ENCODE data around the gene GPR87.

GPR87 gene

DNA sequence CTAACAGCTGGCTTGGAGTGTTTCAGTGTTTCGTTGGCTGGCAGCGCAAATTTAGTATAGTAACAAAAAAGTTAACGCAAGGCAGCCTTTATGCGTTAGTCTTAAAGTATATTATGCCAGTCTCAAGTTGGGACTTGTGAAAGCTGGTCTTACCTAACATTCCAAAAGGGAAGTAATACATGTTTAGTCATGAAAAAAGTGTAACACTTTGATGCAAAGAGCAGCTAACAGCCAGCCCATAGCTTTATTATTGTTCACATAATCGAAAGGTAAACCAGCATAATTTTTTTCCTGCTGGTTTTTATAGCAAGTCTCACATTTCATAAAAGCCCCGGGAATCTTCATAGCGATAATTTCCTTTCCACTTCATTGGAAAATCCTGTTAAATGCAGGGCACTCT, 2.4 kb upstream of the GPR87 start:
- no peak for FAIRE-seq
- no peak for DNase-seq (ENCODE audit: extremely low spot score, insufficient read length, low read depth)

DNA sequence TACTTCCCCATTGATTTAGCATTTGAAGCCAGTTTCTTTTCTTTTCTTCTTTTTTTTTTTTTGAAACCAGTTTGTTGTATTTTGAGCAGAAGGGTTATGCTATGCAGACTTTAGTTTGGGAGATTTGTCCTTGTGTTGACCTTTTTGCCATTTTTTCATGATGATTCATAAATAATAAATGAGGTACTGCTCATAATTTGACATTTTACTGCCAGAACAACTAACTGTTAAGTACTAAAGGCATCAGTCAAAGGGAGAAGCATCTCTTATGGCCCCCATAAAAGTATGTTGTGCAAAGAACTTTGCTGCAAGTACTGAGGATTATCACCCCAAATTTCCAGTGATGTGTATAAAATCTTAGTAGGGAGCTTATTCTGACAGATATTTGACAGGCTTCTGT, 1.7 kb upstream of the GPR87 start:
- DNase-seq (ENCODE audit: extremely low spot score, insufficient read length, low read depth) (no peak), FAIRE-seq (no peak)

DNA sequence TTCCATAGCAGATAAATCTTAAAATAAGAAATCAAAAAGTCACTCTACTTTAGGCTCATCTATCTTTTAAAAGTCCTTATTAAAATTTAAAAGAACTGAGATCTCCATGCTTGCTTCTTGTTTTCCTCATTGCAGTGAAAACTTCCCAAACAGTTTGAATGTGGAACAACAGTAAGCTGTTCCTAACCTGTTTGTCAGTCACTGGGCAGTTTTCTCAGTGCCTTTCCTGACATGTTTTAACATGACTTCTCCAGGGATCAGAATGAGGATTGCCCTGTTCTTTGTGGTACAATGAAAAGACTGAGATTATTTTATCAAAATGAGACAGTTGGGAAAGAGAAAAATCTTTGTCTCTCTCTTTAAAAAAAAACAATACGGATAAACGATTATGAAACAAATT, 774 bp downstream of the GPR87 start:
- FAIRE-seq = no peak
- DNase-seq (ENCODE audit: extremely low spot score, insufficient read length, low read depth) = no peak

DNA sequence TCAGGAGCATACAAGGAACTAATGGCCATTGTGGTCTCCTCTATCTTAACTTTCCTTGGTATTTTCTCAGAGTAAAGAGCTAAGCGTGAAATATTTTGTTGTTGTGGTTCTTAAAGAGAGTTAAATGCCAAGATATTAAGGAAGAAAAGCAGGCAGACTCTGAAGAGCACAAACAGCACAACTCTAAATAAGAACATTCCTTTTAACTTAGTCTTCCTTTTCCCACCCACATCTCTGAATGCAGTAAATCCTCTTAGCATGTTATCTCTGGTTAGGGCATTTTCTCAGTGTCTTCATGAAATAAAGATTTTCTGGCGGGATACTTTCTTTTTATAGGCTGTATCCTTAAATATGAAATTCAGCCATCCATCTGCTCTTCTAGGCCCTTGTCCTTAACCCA, 1.5 kb downstream of the GPR87 start:
- DNase-seq (ENCODE audit: extremely low spot score, insufficient read length, low read depth) = no peak

DNA sequence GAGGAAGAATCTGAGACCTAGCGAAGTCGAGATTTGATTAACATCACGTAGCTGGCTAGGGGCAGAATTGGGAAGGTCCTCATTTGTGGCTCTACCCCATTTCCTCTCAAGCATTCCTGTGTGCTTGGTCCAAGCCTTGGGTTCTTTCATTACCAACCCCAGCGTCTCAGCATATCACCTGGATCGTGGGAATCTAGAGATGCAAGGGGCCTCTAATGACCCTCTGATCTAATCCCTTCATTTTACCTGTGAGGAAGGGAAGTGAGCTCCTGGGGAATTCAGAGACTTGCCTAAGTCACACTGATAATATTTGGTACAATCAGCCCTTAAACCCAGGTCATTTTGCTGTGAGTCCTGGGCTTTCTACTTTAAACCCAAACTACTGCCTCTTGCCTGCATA, 2.0 kb downstream of the GPR87 start:
- no peak for FAIRE-seq
- DNase-seq (ENCODE audit: extremely low spot score, insufficient read length, low read depth) = no peak

More for the DNA sequence above, 1.5 kb downstream of the GPR87 start:
- FAIRE-seq = no peak

DNA sequence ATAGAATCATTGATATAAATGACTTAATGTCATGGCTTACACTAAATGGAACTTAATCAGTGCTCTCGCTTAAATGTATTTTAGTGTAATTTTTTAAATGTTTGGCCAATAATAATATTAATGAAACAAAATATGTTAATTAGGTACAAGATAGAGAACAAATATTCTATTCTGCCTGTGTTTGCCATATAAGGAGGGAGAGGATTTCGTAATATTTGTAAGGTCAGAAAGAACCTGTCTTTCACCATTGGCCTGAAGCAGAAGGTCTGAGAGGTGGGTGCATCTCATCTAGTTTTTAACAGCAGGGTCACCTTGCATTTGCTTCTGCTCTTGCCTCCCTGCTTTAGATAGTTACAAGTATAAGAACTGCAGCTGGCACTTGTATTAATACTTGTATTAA, 2.5 kb downstream of the GPR87 start:
- no peak for DNase-seq (ENCODE audit: extremely low spot score, insufficient read length, low read depth)
- no peak for FAIRE-seq

DNA sequence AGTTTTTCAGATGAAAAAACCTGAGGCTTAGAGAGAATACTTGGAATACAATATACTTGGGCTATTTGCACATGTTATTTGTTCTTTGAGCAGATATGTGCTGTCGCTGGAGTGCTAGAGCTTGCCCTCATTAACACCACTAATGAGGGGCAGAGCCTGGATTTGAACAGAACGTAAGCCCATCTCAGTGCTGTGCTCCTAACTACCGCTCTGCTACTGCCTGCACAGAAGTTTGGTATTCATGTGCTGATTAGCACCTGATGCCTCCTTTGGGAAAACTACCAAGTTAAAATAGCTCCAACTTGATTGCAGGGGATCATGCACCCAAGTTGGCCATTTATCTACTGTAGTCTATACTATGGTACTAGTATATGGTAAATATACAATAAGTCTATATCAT, 3.6 kb downstream of the GPR87 start:
- no peak for FAIRE-seq
- DNase-seq (ENCODE audit: extremely low spot score, insufficient read length, low read depth) = no peak

DNA sequence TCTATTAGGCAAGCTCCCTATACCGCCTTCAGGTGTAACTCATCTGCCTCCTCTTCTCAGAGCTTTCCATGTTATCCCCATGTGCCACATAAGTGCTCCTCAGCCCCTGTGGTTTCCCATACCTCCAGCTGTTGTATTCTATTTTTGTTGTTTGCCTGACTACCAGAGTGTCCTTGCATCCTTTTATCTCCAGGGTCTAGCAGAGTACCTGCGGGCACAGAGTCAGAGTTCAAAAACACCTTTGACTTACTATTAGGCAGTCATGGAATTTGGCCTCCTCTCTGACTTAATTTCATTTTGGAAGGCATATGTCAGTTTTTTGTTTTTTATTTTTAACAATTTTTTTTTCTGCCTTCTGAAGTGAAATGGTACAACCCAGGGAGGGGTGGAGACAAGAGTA, 7.1 kb downstream of the GPR87 start:
- DNase-seq (ENCODE audit: extremely low spot score, insufficient read length, low read depth) = no peak
- no peak for FAIRE-seq

DNA sequence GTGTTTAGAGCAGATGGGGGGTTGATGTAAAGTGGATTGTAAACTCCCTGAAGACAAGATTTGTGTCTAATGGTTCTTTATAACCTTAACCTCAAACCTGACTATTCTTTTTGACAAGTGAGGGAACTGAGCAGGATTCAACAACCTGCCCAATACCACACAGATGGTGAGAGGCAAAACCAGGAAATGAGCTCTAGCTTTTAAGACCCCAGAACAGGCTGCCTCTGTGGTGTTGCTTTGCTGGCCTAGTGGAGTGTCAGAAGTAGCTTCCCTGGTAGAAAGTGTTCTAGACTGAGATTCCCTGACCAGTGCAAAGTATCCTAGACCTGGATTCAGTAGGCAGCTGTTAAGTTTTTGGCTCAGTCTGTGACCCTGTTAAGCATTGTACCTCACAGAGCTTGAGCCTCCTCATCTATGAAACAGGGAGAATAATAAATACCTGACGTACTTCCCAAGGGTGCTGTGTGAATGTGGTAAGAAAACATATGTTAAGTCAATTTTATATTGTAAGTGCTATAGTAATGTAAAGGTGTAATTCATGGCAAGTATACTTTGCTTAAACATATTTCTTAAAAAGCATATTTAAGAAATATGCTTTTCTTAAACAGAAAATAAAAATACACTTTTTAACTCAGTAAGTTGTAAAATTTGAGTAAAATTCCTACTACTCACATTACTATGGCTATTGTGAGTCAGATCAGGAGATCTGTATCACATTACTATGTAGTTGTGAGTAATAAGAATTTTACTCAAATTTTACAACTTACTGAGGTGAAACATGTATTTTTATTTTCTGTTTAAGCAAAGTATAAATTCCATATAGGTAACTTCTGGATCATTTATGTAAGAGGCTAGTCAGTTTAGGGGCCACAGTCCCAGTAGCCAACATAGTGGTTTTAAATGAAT, 8.8 kb downstream of the GPR87 start:
- FAIRE-seq (no peak), DNase-seq (ENCODE audit: extremely low spot score, insufficient read length, low read depth) (no peak)

DNA sequence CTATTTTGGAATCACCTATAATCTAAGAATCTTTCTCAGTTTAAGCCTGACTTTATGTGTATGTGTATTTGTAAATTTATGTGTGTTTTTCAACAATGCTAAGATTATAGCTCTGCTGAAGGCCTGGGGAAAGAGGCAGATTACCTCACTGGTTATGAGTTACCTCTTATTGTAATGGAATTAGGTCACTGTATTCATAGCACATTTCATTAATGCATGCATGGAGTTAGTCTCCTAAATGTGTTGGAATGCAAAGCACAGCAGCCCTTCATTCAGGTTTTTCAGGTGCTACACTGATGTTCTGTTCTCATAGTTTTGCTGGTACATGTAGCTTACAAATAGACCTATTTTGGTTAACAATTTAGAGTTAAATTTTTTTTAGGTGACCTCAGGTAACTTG, 9.5 kb downstream of the GPR87 start:
- DNase-seq (ENCODE audit: extremely low spot score, insufficient read length, low read depth) (no peak), FAIRE-seq (no peak)

DNA sequence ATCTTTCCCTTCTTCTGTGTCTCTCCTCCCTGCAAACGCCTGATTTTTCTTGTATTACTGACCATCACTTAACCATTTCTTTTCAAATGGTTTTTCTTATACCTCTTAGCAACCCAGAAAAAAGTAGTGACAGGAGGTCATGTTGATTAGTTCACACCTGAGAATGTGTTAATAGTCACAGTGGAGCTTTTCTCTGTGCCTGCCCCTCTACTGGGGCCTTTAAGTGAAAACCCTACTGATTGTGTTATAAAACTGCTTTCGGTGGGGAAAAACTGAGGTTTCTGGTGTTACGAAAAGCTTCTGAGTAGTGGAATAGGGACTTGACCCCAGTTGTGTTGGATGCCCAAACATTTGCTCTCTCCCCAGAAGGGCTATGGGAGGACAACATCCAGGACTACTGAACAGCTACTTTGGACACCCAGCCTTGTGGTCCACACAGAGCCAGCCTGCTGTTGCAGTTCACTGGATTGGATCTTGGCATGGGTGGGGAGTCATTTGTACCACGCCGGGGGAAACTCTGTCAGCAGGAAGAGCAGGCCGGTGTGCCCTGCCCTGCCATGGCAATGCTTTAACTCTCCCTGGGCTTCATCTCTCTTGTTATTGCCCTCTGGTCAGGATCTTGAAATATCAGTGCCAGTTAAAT, 10.3 kb downstream of the GPR87 start:
- DNase-seq (ENCODE audit: extremely low spot score, insufficient read length, low read depth) = no peak
- no peak for FAIRE-seq

DNA sequence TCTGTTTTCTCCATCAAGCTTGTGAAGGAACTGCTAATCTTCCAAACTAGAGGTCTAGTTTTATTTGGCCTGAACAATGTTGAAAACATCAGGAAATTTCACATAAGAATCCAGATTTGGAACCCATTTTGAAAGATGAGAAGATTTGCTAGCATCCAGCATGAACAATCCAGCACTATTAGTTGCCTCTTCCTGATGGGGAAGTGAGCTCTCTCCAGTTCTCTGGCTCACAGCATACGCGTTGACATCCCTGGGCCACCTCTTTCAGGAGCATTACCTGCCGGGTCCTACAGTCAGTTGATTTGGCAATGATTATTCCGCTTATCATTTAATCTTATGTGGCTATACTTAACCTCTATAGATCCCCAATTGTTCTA, 10.9 kb downstream of the GPR87 start:
- FAIRE-seq = no peak
- no peak for DNase-seq (ENCODE audit: extremely low spot score, insufficient read length, low read depth)

DNA sequence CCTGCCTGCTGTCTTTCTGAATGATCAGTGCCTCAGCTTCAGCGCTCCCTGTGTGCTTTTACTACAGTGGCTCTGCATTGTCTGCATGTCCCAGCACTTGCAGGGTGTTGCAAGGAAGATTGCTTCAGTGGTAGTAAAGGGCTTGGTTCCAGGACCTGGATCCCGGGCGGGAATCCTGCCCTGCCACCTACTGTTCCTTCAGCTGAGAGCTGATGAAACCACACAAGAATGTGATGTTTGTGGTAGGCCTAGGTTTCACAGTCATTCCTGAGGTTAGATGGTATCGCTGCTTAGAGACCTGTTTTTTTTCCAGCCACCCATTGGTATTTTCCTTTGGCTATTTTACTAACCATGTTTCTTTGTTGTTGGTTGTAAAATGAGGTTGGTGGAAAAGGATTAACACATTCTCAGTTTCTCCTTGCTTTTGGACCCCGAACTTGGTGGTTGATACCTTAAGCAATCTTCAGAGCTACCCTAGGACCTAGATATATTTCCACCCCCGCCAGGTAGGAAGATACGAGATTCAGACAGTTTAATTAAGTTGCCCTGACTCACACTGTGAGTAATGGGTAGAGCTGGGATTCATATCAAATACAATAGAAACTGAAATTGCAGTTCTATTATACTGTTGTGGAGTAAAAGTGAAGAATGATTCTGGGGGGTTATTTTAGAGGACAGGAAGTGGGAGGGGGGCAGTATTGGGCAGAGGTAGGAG, 11.4 kb downstream of the GPR87 start:
- no peak for DNase-seq (ENCODE audit: extremely low spot score, insufficient read length, low read depth)
- FAIRE-seq = no peak

DNA sequence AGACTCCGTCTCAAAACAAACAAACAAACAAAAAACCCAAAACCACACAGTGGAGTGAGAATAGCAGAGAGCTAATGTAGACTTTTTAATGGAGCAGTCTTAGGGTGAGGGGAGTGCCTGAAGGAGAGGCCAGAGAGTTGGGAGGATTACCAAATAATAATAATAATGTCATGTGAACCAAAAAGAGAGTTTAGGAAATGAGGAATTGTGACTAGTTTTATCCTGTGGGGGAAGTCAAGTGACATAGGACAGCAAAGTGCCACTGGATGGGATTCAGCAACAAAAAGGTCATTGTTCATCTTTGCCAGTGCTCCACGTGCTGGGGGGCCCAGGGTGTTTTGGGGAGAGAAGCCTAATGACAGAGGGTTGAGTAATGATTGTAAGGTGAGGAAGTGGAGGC, 12.9 kb downstream of the GPR87 start:
- no peak for DNase-seq (ENCODE audit: extremely low spot score, insufficient read length, low read depth)
- no peak for FAIRE-seq

DNA sequence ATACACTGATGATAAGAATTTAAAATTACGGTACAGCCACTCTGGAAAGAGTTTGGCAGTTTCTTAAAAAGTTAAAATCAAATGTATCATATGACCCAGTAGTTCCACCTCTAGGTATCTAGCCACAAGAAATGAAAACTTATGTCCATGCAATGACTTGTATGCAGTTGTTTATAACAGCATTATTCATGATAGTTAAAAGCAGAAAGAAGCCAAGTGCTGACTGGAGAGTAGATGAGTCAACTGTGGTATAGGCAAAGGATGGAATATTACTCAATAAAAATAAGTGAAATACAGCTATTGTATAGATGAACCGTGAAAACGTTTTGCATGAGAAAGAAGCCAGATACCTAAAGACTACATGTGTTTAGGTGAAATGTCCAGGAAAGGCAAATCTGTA, 14.8 kb downstream of the GPR87 start:
- DNase-seq (ENCODE audit: extremely low spot score, insufficient read length, low read depth) (no peak), FAIRE-seq (no peak)

DNA sequence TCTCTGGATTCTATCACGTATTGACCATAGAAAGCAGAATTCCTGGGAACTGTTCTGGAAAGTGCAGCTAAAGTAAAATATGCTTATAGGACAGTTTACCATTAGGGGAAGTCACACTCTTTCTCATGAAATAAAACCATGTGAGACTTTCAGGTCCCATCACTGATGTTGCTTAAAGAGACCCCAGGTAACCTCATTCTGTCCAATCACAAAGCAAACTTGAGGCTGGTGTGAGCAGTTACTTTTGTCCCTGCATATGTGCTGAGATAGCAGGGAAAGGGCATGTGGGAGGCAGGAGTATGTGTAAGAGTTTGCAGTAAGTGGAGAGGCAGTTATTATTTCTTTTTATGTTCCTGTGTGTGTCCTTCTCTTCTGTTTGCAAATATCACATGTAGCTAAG, 16.1 kb downstream of the GPR87 start:
- no peak for FAIRE-seq
- no peak for DNase-seq (ENCODE audit: extremely low spot score, insufficient read length, low read depth)

DNA sequence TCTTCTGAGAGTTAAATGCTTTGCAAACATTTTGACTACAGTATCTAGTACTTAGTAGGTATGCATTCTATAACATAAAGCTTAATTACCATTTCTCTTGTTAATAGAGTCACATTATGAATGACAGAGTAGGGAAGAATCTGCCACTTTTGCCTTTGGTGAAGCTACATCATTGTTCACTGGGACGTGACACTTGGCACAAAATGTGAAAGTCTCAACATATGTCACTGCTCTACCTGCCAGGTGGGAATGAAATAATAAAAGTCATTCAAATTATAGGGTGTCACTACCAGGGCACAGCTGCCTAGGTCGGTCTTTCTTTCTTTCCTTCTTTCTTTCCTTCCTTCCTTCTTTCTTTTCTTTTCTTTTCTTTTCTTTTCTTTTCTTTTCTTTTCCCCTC, 17.6 kb downstream of the GPR87 start:
- FAIRE-seq (no peak), DNase-seq (ENCODE audit: extremely low spot score, insufficient read length, low read depth) (no peak)

DNA sequence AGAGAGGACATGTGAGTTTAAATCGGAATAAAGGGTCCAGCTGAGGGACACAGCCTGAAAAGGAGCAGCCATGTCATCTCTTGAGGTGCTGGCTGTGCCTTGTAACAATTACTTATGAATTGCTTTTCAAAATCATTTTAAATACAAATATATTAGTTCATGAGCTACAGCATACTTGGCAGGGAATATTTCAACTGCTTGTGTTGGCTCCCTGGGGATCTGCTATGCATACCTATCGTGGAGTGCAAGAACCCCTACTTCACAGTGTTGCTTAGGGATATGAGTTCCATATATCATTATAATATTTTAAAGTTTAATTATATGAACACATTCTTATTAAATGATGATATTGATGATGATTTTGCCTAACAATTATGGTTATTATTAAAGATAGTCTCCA, 19.2 kb downstream of the GPR87 start:
- no peak for DNase-seq (ENCODE audit: extremely low spot score, insufficient read length, low read depth)
- no peak for FAIRE-seq

DNA sequence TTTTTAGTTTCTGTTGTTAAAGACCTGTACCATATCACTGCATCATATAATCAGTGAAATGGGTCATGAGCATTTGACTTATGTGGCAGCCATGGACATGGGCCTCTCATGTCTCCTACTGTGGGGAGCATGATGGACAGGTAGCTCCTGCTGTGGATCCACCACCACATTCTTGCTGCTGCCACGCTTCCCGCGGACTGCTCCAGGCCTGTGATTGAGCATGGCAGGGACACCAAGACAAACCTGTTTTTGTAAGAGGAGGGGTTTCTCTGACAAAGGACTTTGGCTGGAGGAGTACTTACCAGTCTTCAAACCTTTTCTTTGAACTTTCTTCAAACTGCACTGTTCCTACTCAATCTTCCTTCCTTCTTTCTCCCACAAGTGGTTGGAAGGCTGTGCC, 20.4 kb downstream of the GPR87 start:
- FAIRE-seq = no peak
- DNase-seq (ENCODE audit: extremely low spot score, insufficient read length, low read depth) = no peak

DNA sequence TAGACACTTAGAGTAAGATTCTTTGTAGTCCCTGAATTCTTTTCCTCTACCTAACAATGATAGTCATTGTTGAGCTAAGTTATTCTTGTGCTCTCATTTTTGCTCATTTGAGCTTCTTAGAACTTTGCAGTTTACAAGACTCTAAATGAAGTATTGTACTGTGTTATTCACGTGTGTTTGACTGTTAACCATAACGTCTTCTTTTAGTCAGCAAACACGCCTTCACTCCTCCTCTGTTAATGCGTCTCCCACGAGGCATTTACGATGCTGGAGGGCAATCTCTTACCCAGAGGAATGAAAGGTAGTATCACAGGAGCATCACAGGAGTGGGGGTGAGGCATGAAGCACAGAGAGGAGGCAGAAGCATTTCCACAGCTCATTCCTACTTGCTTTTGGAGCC, 23.5 kb downstream of the GPR87 start:
- DNase-seq (ENCODE audit: extremely low spot score, insufficient read length, low read depth) (no peak), FAIRE-seq (no peak)

DNA sequence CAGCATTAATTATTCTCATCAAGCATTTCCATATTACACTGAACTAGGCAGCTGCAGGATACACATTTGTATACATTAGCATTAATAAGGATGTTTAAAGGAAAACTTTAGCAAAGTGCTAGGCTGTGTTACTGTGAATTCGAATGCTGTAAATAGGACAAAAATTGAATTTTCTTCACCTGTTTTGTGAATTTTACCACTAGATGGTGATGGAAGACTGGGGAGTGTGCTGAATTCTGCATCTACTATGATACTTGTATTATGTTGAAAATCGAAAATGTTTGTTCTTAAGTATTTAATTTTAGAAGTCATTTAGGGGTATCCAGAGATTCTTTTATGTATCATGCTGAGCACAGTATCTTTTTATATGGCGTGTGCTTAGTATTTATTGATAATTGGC, 25.9 kb downstream of the GPR87 start:
- DNase-seq (ENCODE audit: extremely low spot score, insufficient read length, low read depth) (no peak), FAIRE-seq (no peak)

Data from GM18507 (cell line).